ENCODE results near the gene RBBP8NL. TPM values are rescaled to one million over a fixed set of nuclear protein-coding genes. Genes with fewer than 3 reads are reported as not detected.

Gene RBBP8NL
- polyA plus RNA-seq, 1 experiment, result not detected

GRCh38 chr20:62371588-62372041, 55.7 kb downstream of the RBBP8NL start:
- H3K27ac ChIP-seq (ENCODE audit: low read depth, low read length), result no peak overlapping the region
- no peak overlapping the region for H3K4me3 ChIP-seq (ENCODE audit: low read depth, low read length)
- DNase-seq (ENCODE audit: low read depth, low spot score), result no peak
- H3K9me3 ChIP-seq (ENCODE audit: control insufficient read depth, insufficient read depth, low read length), result peaks cover 16% of the 10 kb centered on the region
- POLR2A ChIA-PET, result no interaction called here
- no peak for TF ChIP-seq CTCF (IDR thresholded peaks at IDR 0.05; ENCODE audit: low read depth, low read length)
- H3K27me3 ChIP-seq (ENCODE audit: control insufficient read depth, insufficient read depth, low read length), result no peaks in the 10 kb centered on the region
- CTCF ChIA-PET, result interaction anchor here (0.7 kb wide), 1 partner anchor 69 kb away, joined by 8 read pairs; no protein-coding TSS in a partner anchor

GRCh38 chr20:62370807-62371587, 56.3 kb downstream of the RBBP8NL start:
- Histone ChIP-seq H3K27ac (ENCODE audit: low read depth, low read length) (peak overlapping the region; percentile 31), H3K9me3 (ENCODE audit: control insufficient read depth, insufficient read depth, low read length) (peaks cover 16% of the 10 kb centered on the region), H3K4me3 (ENCODE audit: low read depth, low read length) (no peak overlapping the region), H3K27me3 (ENCODE audit: control insufficient read depth, insufficient read depth, low read length) (no peaks in the 10 kb centered on the region)
- POLR2A ChIA-PET, result no interaction called here
- DNase-seq (ENCODE audit: low read depth, low spot score), result no peak
- CTCF ChIA-PET, result no interaction called here
- no peak for TF ChIP-seq CTCF (IDR thresholded peaks at IDR 0.05; ENCODE audit: low read depth, low read length)

- Histone ChIP-seq H3K27me3 (ENCODE audit: control insufficient read depth, insufficient read depth, low read length) (no peaks in the 10 kb centered on the region), H3K4me3 (ENCODE audit: low read depth, low read length) (no peak overlapping the region), H3K27ac (ENCODE audit: low read depth, low read length) (no peak overlapping the region), H3K9me3 (ENCODE audit: control insufficient read depth, insufficient read depth, low read length) (peaks cover 16% of the 10 kb centered on the region)
- ChIA-PET POLR2A (no interaction called here), CTCF (no interaction called here)
- DNase-seq (ENCODE audit: low read depth, low spot score), result no peak
- no peak for TF ChIP-seq CTCF (IDR thresholded peaks at IDR 0.05; ENCODE audit: low read depth, low read length)
Observed at GRCh38 chr20:62370115-62370806, 57.1 kb downstream of the RBBP8NL start.

- no peak overlapping the region for H3K27ac ChIP-seq (ENCODE audit: low read depth, low read length)
Observed at GRCh38 chr20:62369815-62370114, 57.6 kb downstream of the RBBP8NL start.

More at GRCh38 chr20:62369815-62370114, 57.6 kb downstream of the RBBP8NL start:
- CTCF ChIA-PET, result interaction anchor here (1.6 to 2.4 kb wide), 2 partner anchors 13 to 69 kb away, joined by 6 to 16 read pairs; no protein-coding TSS in a partner anchor
- Histone ChIP-seq H3K27me3 (ENCODE audit: control insufficient read depth, insufficient read depth, low read length) (no peaks in the 10 kb centered on the region), H3K9me3 (ENCODE audit: control insufficient read depth, insufficient read depth, low read length) (peaks cover 16% of the 10 kb centered on the region), H3K4me3 (ENCODE audit: low read depth, low read length) (no peak overlapping the region)
- POLR2A ChIA-PET, result no interaction called here
- no peak for TF ChIP-seq CTCF (IDR thresholded peaks at IDR 0.05; ENCODE audit: low read depth, low read length)
- DNase-seq (ENCODE audit: low read depth, low spot score), result no peak

Measured in AG04450 (cell line).